HG03025 (cell line): ENCODE data around the gene SLC6A7.
"Not testable (repeated sequence)": the region's sequence is repeated elsewhere in the genome, so short reads cannot be mapped to it uniquely, and the experiment has no call there.

ENCODE experiments used
- ATAC-seq: cut with Tn5 transposase; IDR thresholded peaks from one replicate; pipeline ENCODE4 v1.9.1; 2021; ENCODE audit warnings: mild to moderate bottlenecking, moderate library complexity; ENCODE audit not compliant: unreplicated experiment, low FRiP score

SLC6A7 gene

GRCh38 chr5:150214289-150214688, 24.4 kb downstream of the SLC6A7 start:
- ATAC-seq, result no peak

GRCh38 chr5:150215979-150216944, 26.4 kb downstream of the SLC6A7 start:
- ATAC-seq, result no peak

DNA sequence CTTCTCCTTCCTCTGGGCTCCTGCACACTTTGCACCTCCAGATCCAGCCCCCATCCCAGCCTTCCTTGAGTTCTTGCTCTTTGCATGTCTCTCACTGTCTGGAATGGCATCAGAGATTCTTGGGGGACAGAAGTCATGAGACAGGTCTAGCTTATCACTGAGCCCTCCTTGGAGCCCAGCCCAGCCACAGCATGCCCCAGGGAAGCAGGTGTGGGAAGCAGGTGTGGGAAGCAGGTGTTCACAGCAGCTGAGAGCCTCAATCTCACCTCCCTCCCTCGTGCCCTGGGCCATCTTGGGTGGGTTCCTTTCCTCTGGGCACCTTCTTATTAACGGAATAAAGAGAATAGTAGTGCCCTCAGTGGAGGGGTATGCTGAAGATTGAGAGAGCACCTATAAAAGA, 27.2 kb downstream of the SLC6A7 start:
- no peak for ATAC-seq

- no peak for ATAC-seq
Measured at GRCh38 chr5:150217873-150218692, 28.2 kb downstream of the SLC6A7 start.

DNA sequence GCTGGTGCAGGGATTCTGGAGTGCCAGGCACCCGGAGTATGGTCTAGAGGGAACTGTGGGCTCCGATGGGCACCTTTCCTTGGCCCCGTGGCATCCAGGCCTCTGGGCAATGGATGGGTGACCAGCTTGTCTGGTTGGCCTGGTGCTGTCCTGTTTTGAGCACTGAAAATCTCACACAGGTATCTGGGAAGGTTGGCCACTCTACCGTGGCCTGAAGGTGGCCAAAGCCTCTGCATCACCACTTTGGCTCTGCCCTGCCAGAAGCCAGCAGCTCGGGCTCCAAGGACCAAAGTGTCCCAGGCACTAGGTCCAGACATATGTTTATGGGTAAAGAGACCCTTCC, 28.8 kb downstream of the SLC6A7 start:
- no peak for ATAC-seq

- ATAC-seq, result no peak
Measured at GRCh38 chr5:150219142-150219541, 29.3 kb downstream of the SLC6A7 start.

DNA sequence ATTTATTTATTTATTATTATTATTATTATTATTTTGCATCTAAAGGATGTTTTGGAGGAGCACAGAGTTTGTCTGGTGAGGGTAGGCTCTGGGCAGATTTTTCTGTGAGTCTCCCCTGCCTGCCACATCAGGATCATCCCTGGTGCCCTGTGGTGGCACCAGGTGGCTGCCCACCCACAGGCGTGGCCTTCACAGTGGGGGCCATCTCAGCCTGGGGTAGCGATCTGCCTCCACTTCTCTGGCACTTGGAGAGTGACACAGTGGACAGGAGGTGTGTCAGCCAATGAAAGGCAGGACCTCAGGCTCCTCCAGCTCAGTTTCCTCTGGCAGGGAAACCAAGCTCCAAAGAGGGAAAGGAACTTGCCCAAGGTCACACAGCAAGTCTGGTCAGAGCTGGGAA, 30.0 kb downstream of the SLC6A7 start:
- no peak for ATAC-seq

DNA sequence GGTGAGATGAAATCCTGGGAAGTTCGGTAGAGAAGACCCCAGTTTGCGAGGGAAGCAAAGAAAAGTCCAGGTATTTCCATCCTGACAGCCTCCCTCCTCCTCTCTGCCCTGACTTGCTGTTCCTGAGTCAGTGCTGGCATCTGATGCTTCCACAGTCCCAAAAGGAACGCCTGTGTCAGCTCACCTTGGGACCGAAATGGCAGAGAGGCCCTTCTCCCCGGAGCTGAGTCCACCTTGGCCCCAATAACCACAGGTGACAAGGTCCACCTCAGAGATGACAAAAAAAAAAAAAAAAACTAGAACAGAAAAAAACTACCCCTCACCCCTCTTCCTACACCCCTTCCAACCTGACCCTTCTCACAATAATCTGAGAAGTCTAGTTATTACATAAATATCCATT, 31.6 kb downstream of the SLC6A7 start:
- ATAC-seq, result no peak

- ATAC-seq, result no peak
Measured at GRCh38 chr5:150222906-150223305, 33.0 kb downstream of the SLC6A7 start.

GRCh38 chr5:150223474-150223873, 33.6 kb downstream of the SLC6A7 start:
- no peak for ATAC-seq

GRCh38 chr5:150224483-150225027, 34.7 kb downstream of the SLC6A7 start:
- ATAC-seq, result no peak

GRCh38 chr5:150227036-150227435, 37.2 kb downstream of the SLC6A7 start:
- no peak for ATAC-seq

DNA sequence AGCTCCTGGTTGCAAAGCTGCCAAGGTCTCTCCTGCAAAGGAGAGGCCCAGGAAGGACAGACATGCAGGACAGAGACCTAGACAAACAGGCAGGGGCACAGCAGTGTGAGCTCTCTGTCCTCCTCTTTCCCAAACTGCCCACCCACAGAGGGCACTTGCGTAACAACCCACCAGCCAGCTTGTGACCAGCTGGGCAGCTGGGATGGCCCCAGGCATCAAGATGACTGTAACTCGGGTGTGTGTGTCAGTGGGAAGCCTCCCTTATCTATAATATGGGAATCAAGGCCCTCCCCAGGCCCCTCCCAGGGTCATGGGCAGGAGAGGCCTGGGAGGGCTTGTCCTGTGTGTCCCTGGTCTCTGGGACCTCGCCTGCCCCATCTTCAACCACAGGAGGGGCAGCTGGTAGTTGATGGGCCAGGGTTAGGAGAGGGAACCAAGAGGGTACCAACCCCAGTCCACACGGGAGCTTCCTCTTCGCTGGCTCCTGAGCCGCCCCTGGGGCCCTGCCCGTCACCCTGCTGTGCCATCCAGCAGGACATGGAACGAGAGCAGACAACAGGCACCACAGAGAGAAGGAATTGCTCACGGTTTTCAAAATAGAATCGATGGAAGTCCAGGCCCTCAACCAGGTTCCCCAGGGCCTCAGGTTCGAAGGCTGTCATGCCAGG, 37.9 kb downstream of the SLC6A7 start:
- ATAC-seq, result no peak

- ATAC-seq, result no peak
Measured at GRCh38 chr5:150229571-150229970, 39.7 kb downstream of the SLC6A7 start.

DNA sequence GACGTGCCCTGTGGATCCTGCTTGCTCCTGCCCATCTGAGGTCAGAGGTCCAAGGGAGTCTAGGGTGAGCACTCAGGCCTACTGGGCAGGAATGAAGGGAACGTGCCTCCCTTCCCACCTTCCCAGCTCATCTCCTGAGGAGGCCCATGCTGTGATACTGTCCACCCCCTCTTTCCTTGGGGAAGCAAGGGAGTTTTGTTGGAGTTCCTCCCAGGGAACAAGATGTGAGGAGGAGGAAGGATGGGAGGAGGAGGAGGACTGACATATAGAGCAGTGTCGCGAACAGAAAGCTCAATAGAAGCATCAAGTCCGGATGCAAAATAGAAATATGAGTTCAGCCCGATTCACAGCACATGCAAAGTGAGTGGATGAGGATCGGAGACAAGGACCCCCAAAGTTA, 41.0 kb downstream of the SLC6A7 start:
- no peak for ATAC-seq

DNA sequence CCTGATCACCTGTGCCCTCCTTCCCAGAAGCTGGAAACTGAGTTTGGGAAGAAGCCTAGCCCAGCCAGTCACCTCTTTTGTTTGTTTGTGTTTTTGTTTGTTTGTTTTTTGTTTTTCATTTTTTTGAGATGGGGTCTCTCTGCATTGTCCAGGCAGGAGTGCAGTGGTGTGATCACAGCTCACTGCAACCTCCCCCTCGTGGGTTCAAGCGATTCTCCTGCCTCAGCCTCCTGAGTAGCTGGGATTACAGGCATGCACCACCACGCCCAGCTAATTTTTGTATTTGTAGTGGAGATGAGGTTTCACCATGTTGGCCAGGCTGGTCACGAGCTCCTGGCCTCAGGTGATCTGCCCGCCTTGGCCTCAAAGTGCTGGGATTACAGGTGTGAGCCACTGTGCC, 43.8 kb downstream of the SLC6A7 start:
- not testable (repeated sequence) for ATAC-seq

DNA sequence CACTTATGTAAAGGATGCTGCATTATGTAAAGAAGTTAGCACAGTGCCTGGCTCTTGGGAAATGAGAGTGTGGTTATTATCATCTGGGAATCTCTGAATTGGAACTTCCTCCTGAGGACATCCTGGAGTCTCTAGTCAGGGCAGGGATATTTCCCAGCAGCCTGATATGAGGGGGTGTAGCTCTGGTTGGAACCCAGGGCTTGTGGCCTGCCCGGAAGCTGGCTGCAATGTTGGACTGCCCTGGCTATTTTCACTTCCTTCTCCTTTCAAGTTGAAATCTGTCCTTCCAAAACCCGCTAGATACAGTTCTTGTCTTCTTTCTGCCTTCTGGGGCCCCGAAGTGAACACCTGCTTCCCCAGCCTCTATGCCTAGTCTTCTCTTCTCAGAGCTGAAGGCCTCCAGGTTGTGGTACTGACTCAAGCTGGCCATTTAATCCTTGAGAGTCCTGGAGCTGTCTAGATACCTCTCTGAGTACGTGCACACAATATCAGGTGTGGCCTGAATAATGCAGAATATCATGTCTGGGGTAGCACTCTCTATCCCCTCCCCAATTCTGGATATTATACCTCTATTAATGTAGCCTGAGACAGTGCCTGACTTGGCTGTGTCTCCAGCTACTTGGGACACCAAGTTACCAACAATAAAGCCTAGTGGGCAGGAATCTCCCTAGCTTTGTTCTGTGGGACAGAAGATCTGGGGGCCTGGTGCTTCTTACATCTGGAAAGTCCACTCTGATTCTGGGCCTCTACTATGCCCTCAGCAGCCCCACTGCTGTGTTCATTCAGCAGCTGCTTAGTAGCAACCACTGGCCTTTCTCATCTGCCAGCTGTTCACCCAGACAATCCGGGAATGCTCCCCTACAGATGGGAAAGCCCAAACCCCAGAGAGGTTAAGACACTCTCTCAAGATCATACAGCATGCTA, 45.0 kb downstream of the SLC6A7 start:
- ATAC-seq, result no peak

- ATAC-seq, result no peak
Measured at GRCh38 chr5:150235500-150235854, 45.6 kb downstream of the SLC6A7 start.

GRCh38 chr5:150236313-150236712, 46.5 kb downstream of the SLC6A7 start:
- no peak for ATAC-seq
